Muscle of back (tissue), 11 donors: ENCODE measurements around the gene GDAP2. TPM values are rescaled to one million over a fixed set of nuclear protein-coding genes. Genes with fewer than 3 reads are reported as not detected.

Experiments used
- DNase-seq, 3 donors: peaks; one replicate each; pipeline versions ENCODE4 v3.0.0 to v3.0.0-alpha.2; 2013
- polyA plus RNA-seq, 10 donors: library from polyadenylated mRNA; unstranded; fragments of 120-200 nt; gene quantifications; one replicate each; pipeline ENCODE4 v1.2.1, GENCODE V29; 2013; ENCODE audit not compliant: insufficient read length in 10 of 10

Gene GDAP2
- polyA plus RNA-seq, 10 donors = 5.9 to 10.4 (median 8.3) TPM

GRCh38 chr1:117842408-117843170 lies 86.8 kb downstream of the GDAP2 start:
- no peak for DNase-seq

- no peak for DNase-seq
Observed at GRCh38 chr1:117841117-117841650, 88.2 kb downstream of the GDAP2 start.

- DNase-seq = no peak
Observed at GRCh38 chr1:117838911-117839310, 90.5 kb downstream of the GDAP2 start.

- DNase-seq = no peak
Observed at GRCh38 chr1:117836069-117836468, 93.4 kb downstream of the GDAP2 start.

GRCh38 chr1:117834416-117834815 lies 95.0 kb downstream of the GDAP2 start:
- peak in 1 of 3 donors; percentile 23 for DNase-seq

- no peak for DNase-seq
Observed at GRCh38 chr1:117832453-117832852, 97.0 kb downstream of the GDAP2 start.

- DNase-seq = no peak
Observed at GRCh38 chr1:117830222-117830621, 99.2 kb downstream of the GDAP2 start.

GRCh38 chr1:117828201-117828600 lies 101.2 kb downstream of the GDAP2 start:
- peak in 2 of 3 donors; percentile 64 to 72 for DNase-seq

- DNase-seq = peak; percentile 54 to 84 (median 61)
Observed at GRCh38 chr1:117826540-117827078, 102.8 kb downstream of the GDAP2 start.

GRCh38 chr1:117826119-117826518 lies 103.3 kb downstream of the GDAP2 start:
- DNase-seq = no peak

- no peak for DNase-seq
Observed at GRCh38 chr1:117825414-117825813, 104.0 kb downstream of the GDAP2 start.

- DNase-seq = peak in 2 of 3 donors; percentile 21 to 46
Observed at GRCh38 chr1:117824616-117825015, 104.8 kb downstream of the GDAP2 start.

- peak in 2 of 3 donors; percentile 28 to 87 for DNase-seq
Observed at GRCh38 chr1:117821774-117822482, 107.5 kb downstream of the GDAP2 start.

GRCh38 chr1:117821382-117821755 lies 108.1 kb downstream of the GDAP2 start:
- DNase-seq = no peak

- DNase-seq = no peak
Observed at GRCh38 chr1:117820694-117821381, 108.6 kb downstream of the GDAP2 start.

GRCh38 chr1:117820096-117820495 lies 109.3 kb downstream of the GDAP2 start:
- no peak for DNase-seq

- DNase-seq = no peak
Observed at GRCh38 chr1:117819301-117819700, 110.1 kb downstream of the GDAP2 start.

GRCh38 chr1:117818456-117818855 lies 111.0 kb downstream of the GDAP2 start:
- no peak for DNase-seq

- no peak for DNase-seq
Observed at GRCh38 chr1:117817629-117818028, 111.8 kb downstream of the GDAP2 start.

- no peak for DNase-seq
Observed at GRCh38 chr1:117815926-117816325, 113.5 kb downstream of the GDAP2 start.

- DNase-seq = peak in 1 of 3 donors; percentile 61
Observed at GRCh38 chr1:117814856-117815797, 114.3 kb downstream of the GDAP2 start.
